Epithelial cell of proximal tubule (primary cell): Measurements from ENCODE around the gene P3H2. TPM values are rescaled to one million over a fixed set of nuclear protein-coding genes. Genes with fewer than 3 reads are reported as not detected.

ENCODE experiments used
- DNase-seq: peaks from one replicate; pipeline ENCODE4 v3.0.0-alpha.2; 2011; ENCODE audit warnings: low read depth
- H3K4me3 ChIP-seq: 2 replicates; pipeline ENCODE4 v1.5.1; 2011; ENCODE audit warnings: low read depth, mild to moderate bottlenecking, low read length
- CTCF ChIP-seq: conservative IDR thresholded peaks from 2 replicates; pipeline ENCODE4 v1.5.1; 2012; ENCODE audit warnings: low read depth, mild to moderate bottlenecking, low read length
- total RNA-seq: library from RNA; depleted of rRNA; stranded (reverse); fragments of >200 nt; gene quantifications from 2 replicates; pipeline ENCODE4 v1.2.3, GENCODE V29; 2015

P3H2 gene
- total RNA-seq, 1 donor from 2014 or later = 107 TPM

- TF ChIP-seq CTCF = no peak
- no peak for DNase-seq
- no peak overlapping the region for H3K4me3 ChIP-seq
These were observed 87.8 kb downstream of the P3H2 start for GRCh38 chr3:190032923-190033322.

DNA sequence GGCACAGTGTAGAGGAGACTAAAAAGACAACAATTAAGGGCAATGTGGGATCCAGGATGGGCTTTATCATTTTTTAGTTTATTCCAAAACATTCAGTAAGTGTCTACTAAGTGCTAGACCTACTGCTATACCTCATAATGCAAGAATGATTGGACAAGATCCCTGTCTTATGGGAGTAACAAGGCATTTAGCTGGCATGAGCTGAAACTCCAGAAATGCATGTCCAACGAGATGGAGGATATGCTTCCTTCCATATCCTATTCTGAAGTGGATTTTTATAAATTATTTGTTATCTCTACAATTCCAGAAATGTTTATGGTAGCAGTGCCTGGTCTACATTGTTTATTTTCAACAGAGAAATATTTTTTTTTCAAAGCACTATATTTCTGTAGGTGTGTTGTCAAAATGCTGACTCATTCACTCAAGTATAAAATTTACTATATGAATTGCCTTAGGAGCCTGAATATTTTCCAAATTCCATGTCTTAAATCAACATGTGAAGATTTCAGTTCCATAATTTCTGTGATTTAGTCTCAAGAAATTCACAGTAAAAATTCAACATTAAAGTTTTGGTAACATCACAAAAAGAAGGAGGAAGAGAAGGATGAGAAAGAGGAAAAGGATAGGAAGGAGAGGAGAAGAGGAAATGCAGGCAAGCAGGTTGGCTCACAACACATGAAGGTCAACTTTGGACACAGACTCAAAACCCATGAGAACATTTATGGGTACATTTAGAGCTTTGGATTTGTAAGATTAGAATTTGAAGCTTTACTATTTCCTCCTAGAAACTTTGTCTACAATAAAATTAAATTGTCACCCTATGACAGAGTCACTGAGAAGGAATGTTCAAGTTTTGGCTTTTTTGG, 88.6 kb downstream of the P3H2 start:
- TF ChIP-seq CTCF = no peak
- no peak overlapping the region for H3K4me3 ChIP-seq
- DNase-seq = no peak

DNA sequence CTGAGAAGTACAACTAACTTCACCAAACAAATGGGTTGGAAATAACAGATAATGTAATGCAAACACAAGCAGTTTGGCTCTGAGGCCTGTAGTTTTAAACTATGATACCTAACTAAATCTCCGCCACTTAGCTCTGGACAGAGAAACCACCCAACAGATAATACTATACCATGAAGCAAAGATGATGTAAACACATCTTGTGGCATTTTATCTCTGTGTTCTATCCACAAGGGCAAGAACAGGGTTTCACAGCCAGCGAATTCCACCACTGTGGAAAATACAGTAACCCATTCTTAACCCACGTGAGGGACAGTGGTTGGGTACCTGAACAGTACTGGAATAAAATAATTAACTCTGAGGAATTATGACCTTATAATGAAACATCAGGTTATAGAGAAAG, 93.6 kb downstream of the P3H2 start:
- H3K4me3 ChIP-seq = no peak overlapping the region
- no peak for TF ChIP-seq CTCF
- no peak for DNase-seq

DNA sequence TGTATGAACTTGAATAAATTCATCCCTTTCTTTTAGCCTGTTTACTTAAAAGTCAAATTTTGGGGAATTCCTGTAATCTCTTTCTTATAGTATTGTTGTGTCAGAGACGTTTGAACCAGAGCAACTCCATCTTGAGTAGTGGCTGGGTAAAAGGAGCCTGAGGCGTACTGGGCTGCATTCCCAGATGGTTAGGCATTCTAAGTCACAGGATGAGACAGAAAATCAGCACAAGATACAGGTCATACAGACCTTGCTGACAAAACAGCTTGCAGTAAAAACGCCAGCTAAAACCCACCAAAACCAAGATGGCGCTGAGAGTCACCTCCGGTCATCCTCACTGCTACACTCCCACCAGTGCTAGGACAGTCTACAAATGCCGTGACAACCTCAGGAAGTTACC, 94.5 kb downstream of the P3H2 start:
- TF ChIP-seq CTCF = no peak
- H3K4me3 ChIP-seq = no peak overlapping the region

DNA sequence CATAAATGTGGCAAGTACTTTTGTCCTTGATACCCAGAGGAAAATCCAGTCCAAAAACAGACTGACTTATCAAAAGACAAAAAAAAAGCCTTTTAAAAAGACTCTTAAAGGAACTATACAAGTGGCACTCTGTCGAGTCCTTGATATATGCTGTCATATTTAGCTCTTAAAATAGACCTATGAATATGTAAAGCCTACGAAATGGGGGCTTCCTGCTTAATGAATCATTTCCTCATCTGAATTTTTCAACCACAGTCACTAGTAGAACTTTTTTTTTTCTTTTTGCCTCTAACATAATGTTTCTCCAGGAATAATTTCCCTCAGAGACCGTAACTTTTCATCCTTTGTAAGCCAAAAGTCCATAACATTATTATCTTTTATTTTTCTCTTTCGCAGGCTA, 95.8 kb downstream of the P3H2 start:
- no peak overlapping the region for H3K4me3 ChIP-seq
- TF ChIP-seq CTCF = no peak
- no peak for DNase-seq

More for the DNA sequence above, 94.5 kb downstream of the P3H2 start:
- no peak for DNase-seq

DNA sequence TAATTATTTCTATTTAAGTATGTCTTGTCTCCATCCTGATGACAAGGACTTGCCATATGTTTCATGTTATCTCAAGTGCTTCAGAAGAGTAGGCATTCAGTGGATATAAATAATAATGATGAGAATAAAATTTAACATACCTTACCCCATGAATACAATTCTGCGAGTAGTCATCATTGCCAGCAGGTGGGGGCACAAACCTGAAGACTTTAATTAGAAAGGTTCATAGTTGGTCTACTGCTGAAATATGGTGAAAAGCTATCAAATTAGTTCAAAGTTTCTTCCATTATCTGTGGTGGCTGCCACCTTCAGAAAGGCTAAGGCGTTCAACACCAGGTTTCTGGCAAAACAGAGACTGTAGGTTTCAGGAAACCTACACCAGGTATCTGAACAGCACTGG, 100.9 kb downstream of the P3H2 start:
- TF ChIP-seq CTCF = peak; percentile 46
- H3K4me3 ChIP-seq = no peak overlapping the region
- DNase-seq = no peak

GRCh38 chr3:190019006-190019405, 101.7 kb downstream of the P3H2 start:
- DNase-seq = no peak
- no peak for TF ChIP-seq CTCF
- H3K4me3 ChIP-seq = no peak overlapping the region
